IPS DF 19.7 (cell line): ENCODE data around the gene MCM7.
A peak's percentile ranks its signal among the peaks of the same experiment; 100 is the strongest.

Experiments used
- DNase-seq: peaks from one replicate; pipeline ENCODE4 v3.0.0-alpha.2; 2013; ENCODE audit warnings: low read depth, low spot score

Gene MCM7

GRCh38 chr7:100093925-100094486, 7.2 kb downstream of the MCM7 start:
- DNase-seq = no peak

DNA sequence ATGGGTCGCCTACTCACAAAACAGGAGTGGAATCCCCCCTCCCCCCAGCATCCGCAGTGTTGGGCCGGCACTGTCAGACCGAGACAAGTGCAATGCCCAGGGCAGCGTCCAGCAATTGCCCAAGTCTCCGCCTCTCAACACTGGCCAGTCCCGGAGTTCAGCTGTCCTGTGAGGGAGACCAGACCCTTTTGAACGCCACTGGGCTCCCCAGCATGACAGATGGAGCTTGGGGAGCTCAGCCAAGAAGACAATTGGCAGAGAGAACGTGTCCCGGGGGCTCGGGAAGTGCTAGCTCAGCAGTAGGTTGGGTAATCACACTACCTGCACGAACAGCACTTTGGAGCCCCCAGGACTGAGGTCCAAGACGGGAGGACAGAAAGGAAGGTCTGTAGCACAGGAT, 7.7 kb downstream of the MCM7 start:
- DNase-seq = no peak

DNA sequence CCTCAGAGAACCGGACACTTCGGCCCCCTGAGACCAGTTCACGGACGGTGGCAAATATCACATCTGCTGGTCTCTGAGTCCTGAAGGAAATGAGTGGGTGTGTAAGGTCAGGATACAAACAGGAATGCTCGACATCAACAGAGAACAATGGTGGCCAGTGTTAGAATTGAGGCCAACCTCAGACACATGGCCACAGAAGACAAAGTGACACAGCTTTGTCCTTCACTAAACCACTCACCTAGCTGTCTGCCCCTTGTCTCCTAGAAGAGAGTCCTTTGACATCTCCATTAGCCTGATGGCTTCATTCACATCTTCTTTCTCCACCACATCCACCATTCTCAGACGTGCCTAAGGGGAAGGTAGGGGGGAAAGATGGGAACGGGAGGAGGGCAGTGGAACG, 8.1 kb downstream of the MCM7 start:
- no peak for DNase-seq

DNA sequence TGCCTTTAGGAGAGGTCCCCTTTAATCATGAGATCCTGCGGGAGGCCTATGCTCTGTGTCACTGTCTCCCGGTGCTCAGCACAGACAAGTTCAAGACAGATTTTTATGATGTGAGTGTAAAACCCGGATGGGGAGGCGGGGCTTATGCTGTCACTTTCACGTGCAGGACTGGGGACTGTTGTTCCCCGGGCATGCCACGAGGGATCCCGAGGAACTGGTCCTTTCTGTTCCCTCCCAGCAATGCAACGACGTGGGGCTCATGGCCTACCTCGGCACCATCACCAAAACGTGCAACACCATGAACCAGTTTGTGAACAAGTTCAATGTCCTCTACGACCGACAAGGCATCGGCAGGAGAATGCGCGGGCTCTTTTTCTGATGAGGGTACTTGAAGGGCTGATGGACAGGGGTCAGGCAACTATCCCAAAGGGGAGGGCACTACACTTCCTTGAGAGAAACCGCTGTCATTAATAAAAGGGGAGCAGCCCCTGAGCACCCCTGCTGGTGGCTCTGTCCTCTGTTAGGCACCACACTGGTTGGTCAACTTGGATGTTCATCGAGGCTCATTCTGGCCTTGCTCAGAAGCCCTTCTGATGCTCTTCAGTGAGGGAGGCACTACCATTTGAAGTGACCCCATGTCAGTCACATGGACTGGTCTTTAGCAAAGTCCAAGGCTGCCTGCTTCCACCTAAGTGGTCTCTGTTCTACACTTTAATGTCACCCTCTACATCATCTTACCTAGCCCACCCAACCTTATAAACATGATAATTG, 9.6 kb downstream of the MCM7 start:
- no peak for DNase-seq

DNA sequence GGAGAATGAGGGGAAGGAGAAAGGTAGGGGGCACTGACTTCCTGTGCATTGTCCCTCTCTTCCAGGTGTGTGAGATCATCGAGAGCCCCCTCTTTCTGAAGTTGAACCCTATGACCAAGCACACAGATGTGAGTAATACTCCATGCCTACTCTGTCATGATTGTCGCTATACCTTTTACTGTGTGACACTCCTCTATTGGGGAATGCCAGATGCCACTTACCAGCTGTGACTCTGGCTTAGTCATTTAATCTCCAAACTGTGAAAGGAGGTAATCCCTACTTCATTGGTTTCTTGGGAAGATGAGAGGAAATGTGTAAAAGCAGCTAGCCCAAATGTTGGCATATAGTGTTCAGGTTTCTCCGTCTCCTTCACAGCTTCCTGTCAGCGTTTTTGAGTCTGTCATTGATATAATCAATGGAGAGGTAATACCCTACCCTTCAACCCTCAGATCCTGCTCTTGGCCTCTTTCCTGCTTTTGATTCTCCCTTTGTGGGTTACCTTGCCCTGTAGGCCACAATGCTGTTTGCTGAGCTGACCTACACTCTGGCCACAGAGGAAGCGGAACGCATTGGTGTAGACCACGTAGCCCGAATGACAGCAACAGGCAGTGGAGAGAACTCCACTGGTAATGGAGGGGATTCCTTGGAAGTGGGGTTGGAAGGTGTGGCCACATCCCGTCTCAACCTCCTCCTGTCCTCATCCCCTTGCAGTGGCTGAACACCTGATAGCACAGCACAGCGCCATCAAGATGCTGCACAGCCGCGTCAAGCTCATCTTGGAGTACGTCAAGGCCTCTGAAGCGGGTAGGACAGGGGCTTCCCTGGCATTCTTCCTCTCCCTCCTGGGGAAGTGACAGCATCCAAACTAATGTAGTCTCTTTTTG, 10.4 kb downstream of the MCM7 start:
- DNase-seq = no peak

DNA sequence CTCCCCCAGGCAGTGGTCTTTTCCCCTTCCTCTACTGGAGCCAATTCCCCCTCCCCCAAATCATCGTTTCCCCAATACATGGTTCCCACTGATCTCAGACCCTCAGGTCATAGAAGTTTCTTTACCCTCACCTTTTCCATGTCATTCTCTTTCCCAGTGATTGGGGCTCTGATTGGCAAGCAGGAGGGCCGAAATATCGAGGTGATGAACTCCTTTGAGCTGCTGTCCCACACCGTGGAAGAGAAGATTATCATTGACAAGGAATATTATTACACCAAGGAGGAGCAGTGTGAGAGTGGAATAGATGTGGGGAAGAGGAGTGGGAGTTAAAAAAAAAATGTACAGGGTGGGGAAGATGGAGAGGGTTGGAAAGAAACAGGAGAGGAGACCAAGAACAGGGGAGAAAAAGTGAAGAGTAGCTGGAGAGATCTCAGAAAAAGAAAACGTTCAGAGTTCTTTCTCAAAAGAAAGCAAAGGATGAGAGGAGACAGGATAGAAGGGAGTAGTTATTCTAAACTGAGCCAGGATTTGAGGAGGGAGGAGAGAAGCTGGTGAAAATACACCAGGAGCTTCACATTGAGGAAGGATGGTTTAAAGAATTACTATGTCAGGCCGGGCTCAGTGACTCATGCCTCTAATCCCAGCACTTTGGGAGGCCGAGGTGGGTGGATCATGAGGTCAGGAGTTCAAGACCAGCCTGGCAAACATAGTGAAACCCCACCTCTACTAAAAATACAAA, 11.6 kb downstream of the MCM7 start:
- no peak for DNase-seq

DNA sequence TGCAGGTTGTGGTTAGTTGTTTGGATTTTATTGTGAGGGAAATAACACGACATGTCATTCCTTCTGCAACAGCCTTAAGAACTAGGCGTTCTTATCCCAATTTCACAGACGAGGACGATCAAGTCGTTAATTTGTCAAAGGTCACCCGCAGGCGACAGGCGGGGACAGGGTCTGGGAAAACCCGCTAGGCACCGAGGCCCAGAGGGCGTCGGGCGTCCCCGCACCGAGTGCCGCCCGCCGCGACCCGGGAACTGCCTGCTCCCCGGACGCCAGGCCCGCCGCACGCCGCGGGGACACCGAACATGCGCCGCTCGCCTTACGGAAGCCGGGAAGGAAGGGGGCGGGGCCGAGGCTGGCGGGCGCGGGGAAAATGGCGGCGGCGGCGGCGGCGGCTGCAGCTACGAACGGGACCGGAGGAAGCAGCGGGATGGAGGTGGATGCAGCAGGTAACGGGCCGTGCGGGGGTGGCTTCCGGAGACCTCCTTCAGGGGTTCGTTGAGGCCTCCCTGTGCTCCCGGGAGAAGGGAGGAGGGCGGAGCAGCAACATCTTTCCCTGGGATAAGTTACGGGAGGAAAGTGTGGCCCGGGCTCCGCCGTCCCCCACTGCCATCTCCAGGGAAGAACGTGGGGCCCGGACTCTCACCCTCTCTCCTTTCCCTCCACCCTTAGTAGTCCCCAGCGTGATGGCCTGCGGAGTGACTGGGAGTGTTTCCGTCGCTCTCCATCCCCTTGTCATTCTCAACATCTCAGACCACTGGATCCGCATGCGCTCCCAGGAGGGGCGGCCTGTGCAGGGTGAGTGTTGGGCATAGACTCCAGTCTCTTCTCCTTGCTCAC, 12.4 kb downstream of the MCM7 start, which contains the start of gene COPS6:
COPS6 (plus strand) TSS at position 349 of the 837 bp plus-strand sequence; CDS start at position 371, 22 bp downstream.
- no peak for DNase-seq

GRCh38 chr7:100088095-100088620, 13.0 kb downstream of the MCM7 start:
- DNase-seq = no peak

GRCh38 chr7:100087055-100087750, 14.0 kb downstream of the MCM7 start:
- no peak for DNase-seq

DNA sequence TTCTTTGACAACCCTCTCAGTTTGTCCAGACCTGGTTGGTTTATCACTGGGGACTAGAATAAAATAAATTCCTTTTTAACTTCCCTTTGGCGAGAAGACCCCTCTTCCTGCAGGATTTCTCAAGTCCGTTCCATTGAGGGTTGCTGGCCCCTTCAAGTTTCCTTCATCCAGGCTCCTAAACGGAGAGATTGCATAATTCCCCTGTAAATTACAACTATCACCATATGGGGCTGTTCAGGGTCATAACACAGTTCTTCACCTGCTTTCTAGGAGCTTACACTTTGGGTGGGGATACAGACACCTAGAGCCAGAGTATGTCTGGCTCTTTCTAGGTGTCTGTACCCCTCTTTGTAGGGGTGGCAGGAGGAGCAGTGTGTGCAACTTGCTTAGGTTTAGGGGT, 15.7 kb downstream of the MCM7 start:
- DNase-seq = no peak

- DNase-seq = no peak
These were observed 18.2 kb downstream of the MCM7 start for GRCh38 chr7:100082978-100083377.

DNA sequence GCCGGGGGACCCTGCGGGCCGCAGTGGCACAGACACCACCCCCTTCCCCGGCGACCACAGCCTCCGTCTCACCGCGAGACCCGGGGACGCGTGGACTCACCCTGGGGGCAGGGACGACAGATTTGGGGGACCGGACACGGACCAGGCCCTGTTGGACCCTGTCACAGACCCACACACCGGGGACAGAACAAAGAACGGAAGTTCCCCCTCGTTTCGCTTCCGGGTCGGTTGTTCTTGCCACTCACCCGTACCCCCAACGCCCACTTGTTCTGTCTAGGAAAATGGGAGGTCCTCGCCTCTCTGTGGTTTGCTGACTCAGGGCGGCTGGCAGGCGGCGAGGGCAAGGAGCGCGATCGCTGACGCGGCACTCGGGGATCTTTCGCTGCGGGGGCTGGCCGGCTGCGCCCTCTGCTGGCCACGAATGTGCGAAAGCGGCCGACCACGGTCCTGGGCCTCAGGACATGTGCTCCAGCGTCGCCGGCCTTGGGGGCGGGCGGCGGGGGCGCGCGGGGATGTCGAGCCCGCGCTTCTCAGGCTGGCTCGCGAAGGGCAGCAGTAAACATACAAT, 19.6 kb downstream of the MCM7 start, which contains the start of gene ZNF3:
ZNF3 (minus strand) TSS at position 189 of the 568 bp plus-strand sequence. CDS start 4,366 bp downstream, outside the sequence.
- DNase-seq = peak; percentile 96

GRCh38 chr7:100080907-100081534, 20.2 kb downstream of the MCM7 start:
- no peak for DNase-seq

- no peak for DNase-seq
These were observed 22.1 kb downstream of the MCM7 start for GRCh38 chr7:100079024-100079560.

- DNase-seq = no peak
These were observed 24.0 kb downstream of the MCM7 start for GRCh38 chr7:100077205-100077604.

GRCh38 chr7:100075418-100075817, 25.8 kb downstream of the MCM7 start:
- no peak for DNase-seq

GRCh38 chr7:100074841-100075240, 26.4 kb downstream of the MCM7 start:
- DNase-seq = no peak

GRCh38 chr7:100072462-100072861, 28.7 kb downstream of the MCM7 start:
- DNase-seq = no peak
